IMR-90 (cell line): ENCODE results near the gene UBR4. TPM values are rescaled to one million over a fixed set of nuclear protein-coding genes. Genes with fewer than 3 reads are reported as not detected.

Experiments used
- ATAC-seq: fragments of 200-7000 bp; cut with Tn5 transposase; 2 replicates; pipeline ENCODE4 v1.9.1; 2020; ENCODE audit warnings: low read depth, mild to moderate bottlenecking, moderate library complexity
- BruUV-seq: library from RNA; stranded (reverse); fragments of 400-500 nt; replicated peaks from 2 replicates; lab custom pipeline; 2021; lab: Mats Ljungman, UMichigan
- CTCF ChIA-PET: fragments of 300-600 bp; formaldehyde crosslinking; extraction: SDS; loops from one replicate; lab custom pipeline; 2021; ENCODE audit warnings: antibody characterized with exemption; lab: Yijun Ruan, JAX
- POLR2A ChIA-PET: fragments of 300-600 bp; sonication (Branson Sonifier 250); formaldehyde crosslinking; loops from one replicate; lab custom pipeline; 2022; ENCODE audit warnings: antibody characterized with exemption; ENCODE audit not compliant: unreplicated experiment; lab: Charles Lee
- DNase-seq: peaks from one replicate; pipeline ENCODE4 v3.0.0; 2013
- H2AFZ ChIP-seq: replicated peaks from 2 replicates; pipeline ENCODE3; 2013; ENCODE audit warnings: low read length, mild to moderate bottlenecking; ENCODE audit not compliant: poor library complexity
- H2AK5ac ChIP-seq: 2 replicates; pipeline ENCODE4 v1.6.1; 2013; ENCODE audit warnings: low read depth, low read length, inconsistent platforms
- H2AK9ac ChIP-seq: replicated peaks from 2 replicates; pipeline ENCODE3; 2013; ENCODE audit warnings: mild to moderate bottlenecking, low read depth, low read length, moderate library complexity; ENCODE audit not compliant: poor library complexity
- H2BK120ac ChIP-seq: 2 replicates; pipeline ENCODE4 v1.6.1; 2013; ENCODE audit warnings: low read depth, low read length, inconsistent platforms
- H2BK15ac ChIP-seq: 3 replicates; pipeline ENCODE4 v1.6.1; 2013; ENCODE audit warnings: low read depth, low read length, inconsistent platforms
- H2BK20ac ChIP-seq: 2 replicates; pipeline ENCODE4 v1.6.1; 2013; ENCODE audit warnings: low read depth, mild to moderate bottlenecking, inconsistent platforms, low read length, moderate library complexity
- H2BK5ac ChIP-seq: 2 replicates; pipeline ENCODE4 v1.6.1; 2013; ENCODE audit warnings: mild to moderate bottlenecking, low read depth, low read length, inconsistent platforms; ENCODE audit not compliant: poor library complexity, severe bottlenecking
- H3K14ac ChIP-seq: replicated peaks from 2 replicates; pipeline ENCODE4 v1.6.1; 2013; ENCODE audit warnings: low read depth, low read length, inconsistent platforms
- H3K18ac ChIP-seq: 2 replicates; pipeline ENCODE4 v1.6.1; 2013; ENCODE audit warnings: low read depth, low read length, control low read depth
- H3K23ac ChIP-seq: 2 replicates; pipeline ENCODE4 v1.6.1; 2013; ENCODE audit warnings: low read depth, low read length, inconsistent platforms
- H3K27ac ChIP-seq: 2 replicates; pipeline ENCODE4 v1.5.1; 2013; ENCODE audit warnings: mild to moderate bottlenecking, control low read depth, low read length; ENCODE audit not compliant: insufficient read depth
- H3K27me3 ChIP-seq: 2 replicates; pipeline ENCODE4 v1.6.1; 2013; ENCODE audit warnings: low read length; ENCODE audit not compliant: control insufficient read depth, insufficient read depth
- H3K36me3 ChIP-seq: 2 replicates; pipeline ENCODE4 v1.6.1; 2013; ENCODE audit warnings: low read length, mixed read lengths; ENCODE audit not compliant: control insufficient read depth, insufficient read depth
- H3K4ac ChIP-seq: 2 replicates; pipeline ENCODE4 v1.6.1; 2013; ENCODE audit warnings: low read depth, low read length, inconsistent platforms
- H3K4me1 ChIP-seq: 2 replicates; pipeline ENCODE4 v1.6.1; 2013; ENCODE audit warnings: low read length, mixed read lengths; ENCODE audit not compliant: control insufficient read depth, insufficient read depth
- H3K4me2 ChIP-seq: 2 replicates; pipeline ENCODE4 v1.6.1; 2013; ENCODE audit warnings: low read depth, mild to moderate bottlenecking, control low read depth, low read length, moderate library complexity
- H3K4me3 ChIP-seq: 2 replicates; pipeline ENCODE4 v1.5.1; 2013; ENCODE audit warnings: low read depth, mild to moderate bottlenecking, control low read depth, low read length, moderate library complexity; ENCODE audit not compliant: insufficient read depth
- H3K56ac ChIP-seq: 2 replicates; pipeline ENCODE4 v1.6.1; 2013; ENCODE audit warnings: low read length, inconsistent platforms; ENCODE audit not compliant: insufficient read depth; ENCODE audit errors: extremely low read depth
- H3K79me1 ChIP-seq, 2 experiments: 2 replicates each; pipeline ENCODE4 v1.6.1; 2013; ENCODE audit warnings: low read length in 2 of 2, inconsistent platforms in 1 of 2, low read depth in 1 of 2
- H3K9ac ChIP-seq: 2 replicates; pipeline ENCODE4 v1.6.1; 2013; ENCODE audit warnings: low read depth, low read length, control low read depth
- H3K9me1 ChIP-seq: 2 replicates; pipeline ENCODE4 v1.6.1; 2013; ENCODE audit warnings: low read length, inconsistent platforms; ENCODE audit not compliant: insufficient read depth
- H3K9me3 ChIP-seq: 2 replicates; pipeline ENCODE4 v1.6.1; 2013; ENCODE audit warnings: low read length; ENCODE audit not compliant: control insufficient read depth, insufficient read depth
- H4K20me1 ChIP-seq: 2 replicates; pipeline ENCODE4 v1.6.1; 2013; ENCODE audit warnings: low read length, inconsistent platforms; ENCODE audit not compliant: insufficient read depth
- H4K5ac ChIP-seq: 2 replicates; pipeline ENCODE4 v1.6.1; 2013; ENCODE audit warnings: mild to moderate bottlenecking, low read depth, low read length, control low read depth
- H4K8ac ChIP-seq, 2 experiments: 2 replicates each; pipeline ENCODE4 v1.6.1; 2013; ENCODE audit warnings: low read depth in 2 of 2, low read length in 2 of 2, control low read depth in 1 of 2, inconsistent platforms in 1 of 2
- H4K91ac ChIP-seq: 2 replicates; pipeline ENCODE4 v1.6.1; 2013; ENCODE audit warnings: low read depth, low read length, inconsistent platforms; ENCODE audit not compliant: insufficient read depth
- BHLHE40 ChIP-seq: fragments of 150-350 bp; IDR thresholded peaks from 2 replicates; pipeline ENCODE4 v1.6.1; 2016; ENCODE audit warnings: mild to moderate bottlenecking, low read depth, low read length
- CEBPB ChIP-seq: IDR thresholded peaks from 2 replicates; pipeline ENCODE4 v1.6.1; 2012; ENCODE audit warnings: low read depth, low read length, improper control_type of control experiment
- CHD1 ChIP-seq: IDR thresholded peaks from 2 replicates; pipeline ENCODE4 v1.6.1; 2012; ENCODE audit warnings: low read depth, low read length, improper control_type of control experiment
- FOS ChIP-seq: fragments of 150-350 bp; IDR thresholded peaks from 2 replicates; pipeline ENCODE4 v1.6.1; 2016; ENCODE audit warnings: low read depth, low read length
- MAZ ChIP-seq: IDR thresholded peaks from 2 replicates; pipeline ENCODE4 v1.6.1; 2012; ENCODE audit warnings: low read depth, mild to moderate bottlenecking, low read length, improper control_type of control experiment, moderate library complexity, borderline replicate concordance
- MXI1 ChIP-seq: IDR thresholded peaks from 2 replicates; pipeline ENCODE4 v1.6.1; 2012; ENCODE audit warnings: low read depth, mild to moderate bottlenecking, low read length, moderate library complexity, borderline replicate concordance
- RAD21 ChIP-seq: IDR thresholded peaks from 2 replicates; pipeline ENCODE4 v1.6.1; 2012; ENCODE audit warnings: low read length, improper control_type of control experiment
- RCOR1 ChIP-seq: IDR thresholded peaks from 2 replicates; pipeline ENCODE4 v1.6.1; 2012; ENCODE audit warnings: mild to moderate bottlenecking, low read length, improper control_type of control experiment; ENCODE audit not compliant: insufficient replicate concordance
- RFX5 ChIP-seq: IDR thresholded peaks from 2 replicates; pipeline ENCODE4 v1.8.0; 2012; ENCODE audit warnings: low read depth, mild to moderate bottlenecking, low read length, moderate library complexity
- WGBS, 2 experiments: methylation state at CpG; one replicate each; pipeline versions ENCODE4 v1.1.5 to v1.1.7; 2013; ENCODE audit warnings: missing lambda C conversion rate in 2 of 2; ENCODE audit not compliant: insufficient read length in 1 of 2; ENCODE audit errors: extremely low coverage in 2 of 2; 5-methylcytosine and 5-hydroxymethylcytosine counted together
- dilution Hi-C: fragments of 300-500 bp; cut with HindIII; formaldehyde crosslinking; loops from one replicate; pipeline ENCODE4 v1.14.3; 2018; ENCODE audit warnings: low sequenced_read_pairs; ENCODE audit not compliant: unreplicated experiment
- in situ Hi-C: fragments of 300-500 bp; cut with MboI; formaldehyde crosslinking; loops from 3 replicates; pipeline ENCODE4 v1.14.3; 2019; ENCODE audit warnings: low sequenced_read_pairs, inconsistent platforms, mixed read lengths
- intact Hi-C: fragments of 100-400 bp; cut with micrococcal nuclease; formaldehyde crosslinking; loops from 2 replicates; pipeline ENCODE4 v1.10.0; 2022
- polyA plus RNA-seq, 3 experiments: library from polyadenylated mRNA; depleted of rRNA; stranded (reverse); fragments of >200 nt; gene quantifications; 2 replicates each; pipeline ENCODE4 v1.2.3, GENCODE V29; 2012; ENCODE audit warnings: low replicate concordance in 1 of 3
- total RNA-seq: library from RNA; depleted of rRNA; stranded (reverse); fragments of >200 nt; gene quantifications from 2 replicates; pipeline ENCODE4 v1.2.3, GENCODE V29; 2012
- TF ChIP-seq, protein P1 (sequence below): conservative IDR thresholded peaks from 2 replicates; pipeline ENCODE4 v1.5.1; 2012; ENCODE audit warnings: mild to moderate bottlenecking, low read depth, low read length, improper control_type of control experiment
- TF ChIP-seq, protein P2 (sequence below): fragments of 150-350 bp; IDR thresholded peaks from 2 replicates; pipeline ENCODE4 v1.6.1; 2016; ENCODE audit warnings: low read depth, mild to moderate bottlenecking, low read length, moderate library complexity, borderline replicate concordance

The UBR4 gene
- total and polyA plus RNA-seq, 2 of the 4 experiments (the other 2 are of a cell fraction), result 87.8 to 121 TPM

DNA sequence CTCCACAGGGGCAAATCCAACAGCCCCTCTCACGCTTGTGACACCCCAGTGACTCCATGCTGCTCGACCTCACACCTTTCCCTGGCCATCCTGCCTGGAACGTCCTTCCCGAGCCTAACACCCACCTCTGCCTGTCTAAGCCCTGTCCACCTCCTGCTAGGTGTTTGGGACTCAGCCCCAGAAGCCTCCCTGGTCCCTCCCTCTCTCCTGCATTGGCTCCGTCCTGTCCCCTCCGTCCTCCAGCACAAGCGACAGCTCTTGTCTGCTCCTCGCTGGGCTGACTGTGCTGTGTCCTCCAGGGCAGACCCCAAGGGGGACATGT lies 151.6 kb downstream of the UBR4 start:
- in situ Hi-C loops, result no loop called here

More for the DNA sequence above, 151.6 kb downstream of the UBR4 start:
- ChIA-PET POLR2A (no interaction called here), CTCF (interaction anchor here (1.0 kb wide), 1 partner anchor 145 kb away, joined by 3 read pairs; no protein-coding TSS in a partner anchor)
- dilution Hi-C loops, result no loop called here
- no peak overlapping the region for H3K4me3 ChIP-seq
- H3K36me3 ChIP-seq, result no peaks in the 10 kb centered on the region
- H3K4me2 ChIP-seq, result no peak overlapping the region
- H2BK120ac ChIP-seq, result no peak overlapping the region
- no peak overlapping the region for H2AFZ ChIP-seq
- no peak overlapping the region for H3K4ac ChIP-seq
- H3K27ac ChIP-seq, result no peak overlapping the region
- H3K9me1 ChIP-seq, result no peaks in the 10 kb centered on the region
- H3K9me3 ChIP-seq, result no peaks in the 10 kb centered on the region
- H3K23ac ChIP-seq, result no peak overlapping the region; the same call in 1 of the 2 replicates
- no peak overlapping the region for H3K14ac ChIP-seq
- BruUV-seq, result no TSS peak
- no peak overlapping the region for H2BK15ac ChIP-seq
- DNase-seq (no peak), ATAC-seq (peak; percentile 29; the same call in 1 of the 2 replicates)
- no peak overlapping the region for H4K8ac ChIP-seq
- H2BK5ac ChIP-seq, result no peak overlapping the region
- intact Hi-C loops, result no loop called here
- H4K5ac ChIP-seq, result no peak overlapping the region
- TF ChIP-seq BHLHE40 (no peak), RFX5 (no peak), CEBPB (no peak), RCOR1 (no peak), MXI1 (no peak), MAZ (no peak), RAD21 (no peak), FOS (no peak), CHD1 (no peak)
- TF ChIP-seq, protein P1, sequence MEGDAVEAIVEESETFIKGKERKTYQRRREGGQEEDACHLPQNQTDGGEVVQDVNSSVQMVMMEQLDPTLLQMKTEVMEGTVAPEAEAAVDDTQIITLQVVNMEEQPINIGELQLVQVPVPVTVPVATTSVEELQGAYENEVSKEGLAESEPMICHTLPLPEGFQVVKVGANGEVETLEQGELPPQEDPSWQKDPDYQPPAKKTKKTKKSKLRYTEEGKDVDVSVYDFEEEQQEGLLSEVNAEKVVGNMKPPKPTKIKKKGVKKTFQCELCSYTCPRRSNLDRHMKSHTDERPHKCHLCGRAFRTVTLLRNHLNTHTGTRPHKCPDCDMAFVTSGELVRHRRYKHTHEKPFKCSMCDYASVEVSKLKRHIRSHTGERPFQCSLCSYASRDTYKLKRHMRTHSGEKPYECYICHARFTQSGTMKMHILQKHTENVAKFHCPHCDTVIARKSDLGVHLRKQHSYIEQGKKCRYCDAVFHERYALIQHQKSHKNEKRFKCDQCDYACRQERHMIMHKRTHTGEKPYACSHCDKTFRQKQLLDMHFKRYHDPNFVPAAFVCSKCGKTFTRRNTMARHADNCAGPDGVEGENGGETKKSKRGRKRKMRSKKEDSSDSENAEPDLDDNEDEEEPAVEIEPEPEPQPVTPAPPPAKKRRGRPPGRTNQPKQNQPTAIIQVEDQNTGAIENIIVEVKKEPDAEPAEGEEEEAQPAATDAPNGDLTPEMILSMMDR, result no peak
- TF ChIP-seq, protein P2, sequence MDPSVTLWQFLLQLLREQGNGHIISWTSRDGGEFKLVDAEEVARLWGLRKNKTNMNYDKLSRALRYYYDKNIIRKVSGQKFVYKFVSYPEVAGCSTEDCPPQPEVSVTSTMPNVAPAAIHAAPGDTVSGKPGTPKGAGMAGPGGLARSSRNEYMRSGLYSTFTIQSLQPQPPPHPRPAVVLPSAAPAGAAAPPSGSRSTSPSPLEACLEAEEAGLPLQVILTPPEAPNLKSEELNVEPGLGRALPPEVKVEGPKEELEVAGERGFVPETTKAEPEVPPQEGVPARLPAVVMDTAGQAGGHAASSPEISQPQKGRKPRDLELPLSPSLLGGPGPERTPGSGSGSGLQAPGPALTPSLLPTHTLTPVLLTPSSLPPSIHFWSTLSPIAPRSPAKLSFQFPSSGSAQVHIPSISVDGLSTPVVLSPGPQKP, result no peak
- H3K4me1 ChIP-seq, result no peaks in the 10 kb centered on the region
- H2AK5ac ChIP-seq, result no peak overlapping the region
- no peak overlapping the region for H3K56ac ChIP-seq
- peaks cover 44% of the 10 kb centered on the region for H3K27me3 ChIP-seq
- no peaks in the 10 kb centered on the region for H4K20me1 ChIP-seq
- H4K91ac ChIP-seq, result no peak overlapping the region
- WGBS, 2 experiments, result 20% methylated on average over 1 of the region's 8 CpGs; no CpG with 5 or more reads in 1 of the 2 experiments
- no peak overlapping the region for H3K18ac ChIP-seq
- H2AK9ac ChIP-seq, result no peak overlapping the region
- no peaks in the 10 kb centered on the region for H3K79me1 ChIP-seq
- H2BK20ac ChIP-seq, result no peak overlapping the region
- no peak overlapping the region for H3K9ac ChIP-seq
